Mucosa of descending colon (tissue), 3 donors: ENCODE data around the gene GFI1B. TPM values are rescaled to one million over a fixed set of nuclear protein-coding genes. Genes with fewer than 3 reads are reported as not detected.

Experiments used
- ATAC-seq: fragments of 200-7000 bp; cut with Tn5 transposase; one replicate; pipeline ENCODE4 v1.9.1; 2020; ENCODE audit warnings: mild to moderate bottlenecking, moderate library complexity
- DNase-seq, 3 donors: peaks; one replicate each; pipeline ENCODE4 v3.0.0-alpha.2; 2020
- H3K36me3 ChIP-seq: fragments of 200-600 bp; one replicate; pipeline ENCODE4 v1.8.0; 2021; ENCODE audit warnings: low read depth, mild to moderate bottlenecking
- H3K4me1 ChIP-seq: fragments of 200-600 bp; one replicate; pipeline ENCODE4 v1.8.0; 2021; ENCODE audit warnings: low read depth, mild to moderate bottlenecking
- H3K4me3 ChIP-seq: fragments of 200-600 bp; one replicate; pipeline ENCODE4 v1.8.0; 2021; ENCODE audit warnings: mild to moderate bottlenecking
- H3K9me3 ChIP-seq: fragments of 200-600 bp; one replicate; pipeline ENCODE4 v1.8.0; 2021; ENCODE audit warnings: mild to moderate bottlenecking
- CTCF ChIP-seq: fragments of 200-600 bp; IDR thresholded peaks from one replicate; pipeline ENCODE4 v1.8.0; 2022; ENCODE audit warnings: antibody characterized with exemption, mild to moderate bottlenecking
- intact Hi-C, 2 donors: fragments of 100-400 bp; cut with DNase I in 1 of 2; cut with micrococcal nuclease in 1 of 2; formaldehyde crosslinking; loops; one replicate each; pipeline versions ENCODE4 v1.11.0 to v1.11.1; 2022; cut with DNase I, micrococcal nuclease
- total RNA-seq, 3 donors: library from RNA; stranded (reverse); fragmentation: NEBNext Ultra II Directional in 2 of 3; extraction: Animal tissue kit (Norgen Biotek cat#: 25700) in 2 of 3; gene quantifications; one replicate each; pipeline versions ENCODE4 v1.2.1 to v1.2.4, GENCODE V29; 2021 to 2023
- donor health status: DM: no; HTN: no; CAD: no; lungs with moderate emphysema.
- donor health status: DM: no; HTN: no; CAD: no.
- donor health status: DM: no; HTN: yes; CAD: no.

GFI1B gene
- total RNA-seq, 3 donors from 2014 or later: 1.4 to 2.6 (median 1.5) TPM

GRCh38 chr9:132980157-132980556, 1.7 kb downstream of the GFI1B start:
- H3K9me3 ChIP-seq: no peaks in the 10 kb centered on the region
- DNase-seq (no peak), ATAC-seq (no peak)
- H3K4me1 ChIP-seq: peaks cover 8% of the 10 kb centered on the region
- H3K4me3 ChIP-seq: no peak overlapping the region
- TF ChIP-seq CTCF: no peak
- intact Hi-C loops: no loop called here
- no peaks in the 10 kb centered on the region for H3K36me3 ChIP-seq

- intact Hi-C loops: no loop called here
- no peak overlapping the region for H3K4me3 ChIP-seq
- H3K36me3 ChIP-seq: no peaks in the 10 kb centered on the region
- ATAC-seq (peak; percentile 29), DNase-seq (no peak)
- H3K9me3 ChIP-seq: no peaks in the 10 kb centered on the region
- H3K4me1 ChIP-seq: peaks cover 8% of the 10 kb centered on the region
- TF ChIP-seq CTCF: no peak
Observed at GRCh38 chr9:132982458-132982857, 4.0 kb downstream of the GFI1B start.

GRCh38 chr9:132983491-132984201, 5.2 kb downstream of the GFI1B start:
- peaks cover 2% of the 10 kb centered on the region for H3K4me1 ChIP-seq
- ATAC-seq: no peak
- intact Hi-C loops: no loop called here
- no peak overlapping the region for H3K4me3 ChIP-seq
- TF ChIP-seq CTCF: no peak
- no peak for DNase-seq
- H3K9me3 ChIP-seq: no peaks in the 10 kb centered on the region
- H3K36me3 ChIP-seq: no peaks in the 10 kb centered on the region

- Histone ChIP-seq H3K9me3 (no peaks in the 10 kb centered on the region), H3K36me3 (no peaks in the 10 kb centered on the region), H3K4me3 (no peak overlapping the region), H3K4me1 (no peaks in the 10 kb centered on the region)
- DNase-seq (no peak), ATAC-seq (no peak)
- TF ChIP-seq CTCF: no peak
- intact Hi-C loops: no loop called here
Observed at GRCh38 chr9:132984202-132985070, 5.9 kb downstream of the GFI1B start.

GRCh38 chr9:132985071-132985350, 6.5 kb downstream of the GFI1B start:
- no peaks in the 10 kb centered on the region for H3K9me3 ChIP-seq
- intact Hi-C loops: no loop called here
- no peak for TF ChIP-seq CTCF
- no peaks in the 10 kb centered on the region for H3K4me1 ChIP-seq
- no peak for ATAC-seq
- H3K36me3 ChIP-seq: no peaks in the 10 kb centered on the region
- no peak overlapping the region for H3K4me3 ChIP-seq
- DNase-seq: no peak
